ENCODE measurements around the gene ADM2.

DNA sequence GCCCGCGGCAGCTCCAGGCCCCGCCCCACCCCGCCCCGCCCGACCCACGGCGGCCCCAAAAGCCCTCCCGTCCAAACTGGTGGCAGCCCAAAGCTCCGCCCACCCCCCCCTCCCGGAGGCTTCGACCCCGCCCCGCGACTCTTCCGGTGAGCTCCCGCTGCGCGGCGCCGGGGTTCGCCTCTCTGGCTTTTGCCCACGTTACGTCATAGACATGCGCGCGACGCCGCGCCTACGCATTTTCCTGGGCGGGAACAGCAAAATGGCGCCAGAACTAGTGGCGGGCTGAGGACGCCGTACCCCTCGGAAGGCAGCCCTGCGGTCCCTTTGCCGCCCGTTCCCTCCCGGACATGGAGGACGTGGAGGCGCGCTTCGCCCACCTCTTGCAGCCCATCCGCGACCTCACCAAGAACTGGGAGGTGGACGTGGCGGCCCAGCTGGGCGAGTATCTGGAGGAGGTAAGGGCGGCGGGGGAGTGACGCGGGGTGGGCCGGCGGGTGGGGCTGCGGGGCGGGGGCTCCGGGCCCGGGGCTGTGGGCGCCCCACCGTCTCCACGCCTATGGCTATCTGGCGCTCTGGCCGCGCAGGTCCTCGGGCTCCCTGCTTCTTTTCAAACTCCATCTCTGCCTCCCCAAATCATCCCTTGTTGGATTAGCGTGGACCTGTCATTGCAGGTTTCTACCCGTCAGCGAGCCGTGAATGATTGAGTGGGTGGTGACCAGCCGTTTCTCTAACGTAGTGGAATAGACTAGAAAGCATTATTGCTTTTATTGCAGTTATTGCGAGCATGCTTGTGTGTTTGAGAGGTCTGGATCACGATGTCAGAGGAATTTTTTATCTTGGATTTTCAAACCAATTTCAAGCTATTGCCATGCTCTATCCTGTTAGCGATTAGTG, 26.9 kb downstream of the ADM2 start, which contains the start of gene NCAPH2:
- TF ChIP-seq, protein P1, sequence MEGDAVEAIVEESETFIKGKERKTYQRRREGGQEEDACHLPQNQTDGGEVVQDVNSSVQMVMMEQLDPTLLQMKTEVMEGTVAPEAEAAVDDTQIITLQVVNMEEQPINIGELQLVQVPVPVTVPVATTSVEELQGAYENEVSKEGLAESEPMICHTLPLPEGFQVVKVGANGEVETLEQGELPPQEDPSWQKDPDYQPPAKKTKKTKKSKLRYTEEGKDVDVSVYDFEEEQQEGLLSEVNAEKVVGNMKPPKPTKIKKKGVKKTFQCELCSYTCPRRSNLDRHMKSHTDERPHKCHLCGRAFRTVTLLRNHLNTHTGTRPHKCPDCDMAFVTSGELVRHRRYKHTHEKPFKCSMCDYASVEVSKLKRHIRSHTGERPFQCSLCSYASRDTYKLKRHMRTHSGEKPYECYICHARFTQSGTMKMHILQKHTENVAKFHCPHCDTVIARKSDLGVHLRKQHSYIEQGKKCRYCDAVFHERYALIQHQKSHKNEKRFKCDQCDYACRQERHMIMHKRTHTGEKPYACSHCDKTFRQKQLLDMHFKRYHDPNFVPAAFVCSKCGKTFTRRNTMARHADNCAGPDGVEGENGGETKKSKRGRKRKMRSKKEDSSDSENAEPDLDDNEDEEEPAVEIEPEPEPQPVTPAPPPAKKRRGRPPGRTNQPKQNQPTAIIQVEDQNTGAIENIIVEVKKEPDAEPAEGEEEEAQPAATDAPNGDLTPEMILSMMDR (IDR thresholded peaks at IDR 0.05; ENCODE audit: low read depth, low read length, poor library complexity, severe bottlenecking) = no peak
- no peak for TF ChIP-seq EZH2phosphoT487 (IDR thresholded peaks at IDR 0.05; ENCODE audit: borderline replicate concordance, low read length)
